OCI-LY1 (cell line): ENCODE data around the gene GDPD1.

Source experiments
- CTCF ChIP-seq: fragments of 200-600 bp; sonication (generic), shearing (Covaris generic); IDR thresholded peaks from 2 replicates; pipeline ENCODE4 v1.5.1; 2017; ENCODE audit warnings: mild to moderate bottlenecking, antibody characterized with exemption, low read length, moderate library complexity, mixed read lengths
- EZH2 ChIP-seq: fragments of 200-600 bp; sonication (generic), shearing (Covaris generic); IDR thresholded peaks from 2 replicates; pipeline ENCODE4 v1.8.0; 2017; ENCODE audit warnings: borderline replicate concordance, mixed run types, mild to moderate bottlenecking, antibody characterized with exemption, low read length, moderate library complexity, mixed read lengths

GRCh38 chr17:59315866-59316265, 95.6 kb downstream of the GDPD1 start:
- TF ChIP-seq CTCF (no peak), EZH2 (no peak)
